Measurements from ENCODE around the gene GPR55. TPM values are rescaled to one million over a fixed set of nuclear protein-coding genes. Genes with fewer than 3 reads are reported as not detected.
"Not testable (repeated sequence)": the region's sequence is repeated elsewhere in the genome, so short reads cannot be mapped to it uniquely, and the experiment has no call there.

The GPR55 gene
- total RNA-seq, 1 donor from 2014 or later, result not detected

GRCh38 chr2:230950874-230951339 is 25.9 kb upstream of the GPR55 start:
- DNase-seq (ENCODE audit: low read depth, low spot score), result no peak

GRCh38 chr2:230949966-230950873 is 25.2 kb upstream of the GPR55 start:
- no peak for DNase-seq (ENCODE audit: low read depth, low spot score)

DNA sequence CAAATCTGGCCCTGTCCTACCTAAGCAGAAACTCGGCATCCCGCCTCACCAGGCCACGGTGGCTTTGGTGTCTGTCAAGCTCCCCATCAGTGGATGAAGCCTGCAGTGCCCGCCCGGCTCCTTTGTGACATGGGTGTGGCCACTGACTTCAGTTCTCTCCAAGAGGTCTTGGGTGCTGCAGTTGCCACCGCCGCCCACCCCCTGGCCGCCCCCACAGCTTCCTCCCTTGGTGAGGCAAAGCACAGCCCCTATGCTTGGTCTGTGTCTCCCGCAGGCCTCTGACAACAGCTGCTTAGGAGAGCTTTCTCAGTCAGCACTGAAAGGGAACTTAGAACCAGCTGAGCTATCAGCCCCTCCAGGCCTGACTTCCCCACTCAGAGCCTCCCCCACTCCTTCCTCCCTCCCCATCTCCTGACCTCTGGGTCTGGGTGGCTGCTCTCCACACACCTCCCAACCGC is 22.9 kb upstream of the GPR55 start:
- DNase-seq (ENCODE audit: low read depth, low spot score), result no peak

DNA sequence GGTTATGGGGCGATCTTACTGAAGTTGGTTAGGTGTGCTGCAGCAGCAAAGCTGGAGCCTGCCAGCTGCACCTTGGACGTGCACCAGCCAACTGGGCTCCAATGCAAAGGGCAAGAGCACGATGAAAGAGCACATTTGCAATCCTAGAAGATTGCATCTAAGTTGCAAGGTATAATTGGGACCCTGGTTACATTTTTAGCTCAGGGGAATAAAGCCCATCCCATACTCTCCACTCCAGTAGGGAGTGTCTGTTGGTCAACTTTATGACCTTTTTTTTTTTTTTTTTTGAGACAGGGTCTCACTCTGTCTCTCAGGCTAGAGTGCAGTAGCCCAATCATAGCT is 22.2 kb upstream of the GPR55 start:
- no peak for DNase-seq (ENCODE audit: low read depth, low spot score)

DNA sequence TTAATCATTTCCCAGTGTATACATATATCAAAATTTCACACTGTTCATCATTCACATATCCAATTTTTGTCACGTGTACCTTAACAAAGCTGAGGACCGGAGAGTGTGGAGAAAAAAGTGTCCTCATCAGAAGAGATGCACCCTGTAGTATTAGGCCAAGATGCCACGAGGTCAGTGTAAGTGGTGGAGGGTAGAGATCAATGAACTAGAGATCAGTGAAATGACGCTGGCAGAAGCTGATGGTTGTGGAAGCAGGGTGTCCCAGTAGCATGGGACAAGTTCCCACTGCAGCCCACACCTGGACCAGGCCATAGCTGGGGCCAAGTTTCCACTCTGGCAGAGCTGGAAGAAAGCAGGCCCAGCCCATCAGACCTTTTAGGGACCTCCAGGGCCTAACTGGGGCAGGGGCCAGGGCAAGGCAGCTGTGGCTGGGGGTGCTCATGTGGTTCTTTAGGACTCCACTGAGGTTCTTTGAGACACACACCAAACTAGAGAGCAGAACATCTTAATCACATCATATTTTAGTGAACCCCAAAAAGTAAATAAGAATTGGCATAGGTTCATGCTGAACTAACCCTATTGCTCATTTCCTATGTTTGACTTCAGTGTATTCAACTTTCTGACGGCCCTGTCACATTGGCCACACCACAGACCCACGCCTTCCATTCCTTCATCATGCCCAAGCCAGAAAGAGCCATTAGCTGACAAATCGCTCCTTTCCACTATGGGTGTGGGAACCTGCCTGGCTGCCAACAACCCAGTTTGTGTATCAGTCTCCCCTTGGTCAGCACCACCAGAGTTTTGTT is 21.6 kb upstream of the GPR55 start:
- DNase-seq (ENCODE audit: low read depth, low spot score), result no peak

DNA sequence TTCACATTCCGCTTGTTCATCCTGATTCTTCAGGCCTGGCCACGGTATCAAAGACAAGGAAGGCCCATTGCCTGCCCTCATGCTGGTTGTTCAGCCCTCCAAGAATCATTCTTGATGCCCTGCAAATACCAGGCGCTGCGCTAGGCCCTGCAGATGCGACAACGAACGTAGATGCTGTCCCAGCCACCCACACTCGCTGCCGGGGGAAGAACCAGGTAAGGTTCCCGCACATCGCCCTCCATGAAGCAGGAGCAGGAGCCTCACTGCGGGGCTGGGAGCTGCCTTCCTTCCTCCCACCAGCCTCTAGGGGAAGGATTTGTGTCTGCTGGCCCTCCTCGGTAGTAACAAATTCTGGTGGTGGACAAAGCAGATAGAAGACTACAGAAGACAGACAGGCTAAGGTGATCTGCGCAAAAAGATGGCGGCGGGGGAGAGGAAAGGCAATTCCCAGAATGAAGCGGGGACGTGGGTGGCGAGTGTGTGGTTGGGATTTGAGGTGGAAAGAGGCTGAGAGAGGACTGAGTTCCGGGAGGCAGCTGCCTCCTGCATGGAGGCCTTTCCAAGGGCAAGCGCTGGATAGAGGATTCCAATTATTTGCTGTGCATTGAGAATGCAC is 19.8 kb upstream of the GPR55 start:
- DNase-seq (ENCODE audit: low read depth, low spot score), result no peak

- DNase-seq (ENCODE audit: low read depth, low spot score), result no peak
These were observed 19.1 kb upstream of the GPR55 start for GRCh38 chr2:230944123-230944653.

GRCh38 chr2:230942920-230943896 is 18.2 kb upstream of the GPR55 start:
- DNase-seq (ENCODE audit: low read depth, low spot score), result no peak

DNA sequence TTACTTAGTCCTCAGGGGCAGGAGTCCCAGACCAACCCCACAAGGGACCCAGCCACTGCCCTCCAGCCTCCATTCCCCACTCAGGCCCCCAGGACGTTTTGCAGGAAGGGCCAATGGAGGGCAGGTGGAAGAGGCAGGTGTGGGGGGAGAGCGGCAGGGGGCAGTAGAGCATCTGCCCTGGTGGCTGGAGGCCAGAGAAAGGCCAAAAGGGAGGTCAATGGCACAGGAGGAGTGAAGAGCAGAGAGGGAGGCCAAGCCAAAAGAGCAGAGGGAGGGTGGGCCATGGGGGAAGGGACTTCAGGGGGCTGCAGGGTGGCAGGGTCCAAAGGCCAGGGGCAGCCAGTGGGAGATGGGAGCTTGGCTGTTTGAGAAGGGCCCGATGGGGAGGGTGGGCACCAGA is 17.3 kb upstream of the GPR55 start:
- no peak for DNase-seq (ENCODE audit: low read depth, low spot score)

- no peak for DNase-seq (ENCODE audit: low read depth, low spot score)
These were observed 16.4 kb upstream of the GPR55 start for GRCh38 chr2:230941202-230942180.

DNA sequence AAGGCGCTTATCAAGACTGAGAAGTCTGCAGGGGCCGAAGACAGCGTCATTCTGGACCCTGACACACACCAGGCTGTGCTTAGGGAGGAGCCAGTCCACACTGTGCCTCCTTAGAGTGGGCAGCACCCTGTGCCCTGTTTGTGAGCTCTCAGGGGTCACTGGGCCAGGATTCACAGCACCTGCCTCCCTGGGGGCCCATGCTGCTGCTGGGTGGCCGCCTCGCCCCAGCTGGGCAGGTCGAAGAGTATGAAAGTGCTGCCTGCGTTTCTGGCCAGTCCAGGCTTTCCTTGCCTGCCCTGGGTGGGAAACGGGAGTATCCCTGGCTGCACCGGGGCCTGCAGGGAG is 15.4 kb upstream of the GPR55 start:
- DNase-seq (ENCODE audit: low read depth, low spot score), result no peak

- no peak for DNase-seq (ENCODE audit: low read depth, low spot score)
These were observed 14.8 kb upstream of the GPR55 start for GRCh38 chr2:230939691-230940470.

DNA sequence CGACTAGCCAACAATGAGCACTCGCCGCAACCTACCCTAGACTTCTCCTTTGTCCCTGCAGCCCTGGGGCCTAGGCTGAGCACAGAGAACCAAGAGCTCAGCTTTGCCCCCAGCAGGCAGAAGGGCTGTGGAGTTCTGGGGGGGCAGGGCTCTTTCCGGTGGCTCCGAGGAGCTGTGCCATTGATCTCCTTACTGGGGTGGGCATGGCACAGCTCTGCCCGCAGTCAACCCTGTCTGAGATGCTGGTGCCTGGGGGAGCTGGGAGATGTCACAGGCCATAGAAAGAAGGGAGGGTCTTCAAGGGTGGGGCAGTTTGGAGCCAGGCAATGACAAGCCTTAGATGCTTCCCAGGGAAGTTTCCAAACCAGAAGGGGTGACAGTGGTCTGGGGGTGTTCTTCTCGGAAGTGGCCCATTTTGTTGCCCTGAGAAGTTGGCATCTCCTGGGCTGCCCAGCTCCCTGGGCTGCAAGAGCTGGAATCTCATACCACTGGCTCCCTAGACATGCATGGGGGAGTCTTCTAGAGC is 14.1 kb upstream of the GPR55 start:
- DNase-seq (ENCODE audit: low read depth, low spot score), result no peak

DNA sequence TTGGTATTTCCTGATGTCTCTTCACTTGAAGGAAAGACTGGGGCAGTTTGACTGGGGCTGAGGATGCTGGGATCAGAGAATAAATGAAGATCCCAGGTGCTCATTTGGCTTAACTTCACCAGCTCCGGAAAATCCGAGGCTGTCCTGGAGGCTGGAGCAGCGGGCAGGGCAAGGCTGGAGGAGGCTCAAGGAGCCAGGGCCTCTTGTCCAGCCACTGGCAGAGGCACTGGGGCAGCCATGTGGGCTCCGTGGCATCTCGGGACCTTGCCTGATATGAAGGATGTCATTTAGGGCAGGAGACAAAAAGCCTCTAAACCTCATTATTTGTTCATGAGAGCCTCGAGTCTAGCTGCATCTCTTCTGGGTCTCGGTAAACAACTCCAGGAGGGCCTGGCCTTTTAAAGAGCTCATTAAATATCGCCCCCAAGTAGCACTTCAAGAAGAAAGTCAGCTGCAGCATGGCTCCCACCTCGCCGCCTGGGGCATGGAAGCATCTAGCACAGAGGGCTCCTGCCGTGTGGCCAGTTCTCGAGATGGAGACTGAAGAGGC is 13.5 kb upstream of the GPR55 start:
- no peak for DNase-seq (ENCODE audit: low read depth, low spot score)

- no peak for DNase-seq (ENCODE audit: low read depth, low spot score)
These were observed 13.1 kb upstream of the GPR55 start for GRCh38 chr2:230938098-230938497.

DNA sequence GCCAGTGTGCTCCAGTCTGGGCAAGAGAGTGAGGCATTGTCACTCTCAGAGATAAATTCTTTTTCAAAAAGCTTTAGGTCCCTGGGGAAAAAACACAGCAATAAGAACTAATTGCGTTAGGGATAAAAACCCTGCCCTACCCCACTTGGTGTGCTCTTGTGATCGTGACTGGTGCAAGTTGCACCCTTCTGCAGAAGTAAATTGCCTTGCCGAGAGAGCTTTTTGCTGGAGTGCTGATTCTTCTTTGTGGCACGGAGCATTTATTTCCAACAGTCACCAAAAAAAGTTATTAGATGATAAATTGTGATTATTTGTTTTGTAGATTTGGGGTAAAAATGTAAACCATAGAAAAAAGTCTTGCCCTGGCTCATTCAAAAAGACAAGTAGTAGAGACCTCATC is 12.3 kb upstream of the GPR55 start:
- no peak for DNase-seq (ENCODE audit: low read depth, low spot score)

- DNase-seq (ENCODE audit: low read depth, low spot score), result not testable (repeated sequence)
These were observed 11.2 kb upstream of the GPR55 start for GRCh38 chr2:230936243-230936642.

DNA sequence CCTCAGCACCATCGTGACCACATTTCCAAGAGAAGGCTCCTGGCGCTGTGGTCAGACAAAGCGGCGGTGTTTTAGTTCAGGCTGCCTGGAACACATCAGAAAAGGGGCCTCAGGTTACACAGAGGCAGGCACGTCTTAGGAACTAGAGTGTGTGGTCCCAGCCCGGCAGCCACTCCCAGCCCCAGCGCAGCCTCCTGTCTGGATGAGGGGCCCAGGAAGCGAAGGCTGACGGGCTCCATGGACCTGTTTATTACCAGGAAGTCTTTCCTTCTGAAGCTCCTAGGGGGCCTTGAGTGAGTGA is 10.0 kb upstream of the GPR55 start:
- DNase-seq (ENCODE audit: low read depth, low spot score), result no peak

All from pulmonary artery endothelial cell (primary cell).